ENCODE measurements around the gene OR56A4.

Gene OR56A4

GRCh38 chr11:6006846-6007245, at the start of gene OR56A4:
TSS of gene OR56A4 (minus strand) at chr11:6006946. CDS start at chr11:6002992, 3,954 bp downstream.
- no peak for DNase-seq (ENCODE audit: low read depth, low spot score)

- DNase-seq (ENCODE audit: low read depth, low spot score): no peak
These were observed 48.8 kb upstream of the OR56A4 start for GRCh38 chr11:6055569-6055968.

- DNase-seq (ENCODE audit: low read depth, low spot score): no peak
These were observed 45.6 kb upstream of the OR56A4 start for GRCh38 chr11:6052374-6052773.

GRCh38 chr11:6040874-6041273, 34.1 kb upstream of the OR56A4 start:
- DNase-seq (ENCODE audit: low read depth, low spot score): no peak

GRCh38 chr11:6030708-6031405, 24.1 kb upstream of the OR56A4 start, which contains the start of gene OR56A1:
TSS of gene OR56A1 (minus strand) at chr11:6030758. CDS start at chr11:6027692, 3,066 bp downstream.
- no peak for DNase-seq (ENCODE audit: low read depth, low spot score)

- no peak for DNase-seq (ENCODE audit: low read depth, low spot score)
These were observed 20.8 kb upstream of the OR56A4 start for GRCh38 chr11:6027501-6027900.

- DNase-seq (ENCODE audit: low read depth, low spot score): no peak
These were observed 18.3 kb upstream of the OR56A4 start for GRCh38 chr11:6025056-6025455.

- no peak for DNase-seq (ENCODE audit: low read depth, low spot score)
These were observed 16.2 kb upstream of the OR56A4 start for GRCh38 chr11:6022956-6023355.

- no peak for DNase-seq (ENCODE audit: low read depth, low spot score)
These were observed 6.3 kb upstream of the OR56A4 start for GRCh38 chr11:6013042-6013441.

- no peak for DNase-seq (ENCODE audit: low read depth, low spot score)
These were observed 5.4 kb upstream of the OR56A4 start for GRCh38 chr11:6012035-6012668.

GRCh38 chr11:6006395-6006794, 351 bp downstream of the OR56A4 start:
- DNase-seq (ENCODE audit: low read depth, low spot score): no peak

GRCh38 chr11:6002202-6002699, 4.5 kb downstream of the OR56A4 start:
- DNase-seq (ENCODE audit: low read depth, low spot score): no peak

GRCh38 chr11:5994791-5995190, 12.0 kb downstream of the OR56A4 start:
- no peak for DNase-seq (ENCODE audit: low read depth, low spot score)

GRCh38 chr11:5992604-5993251, 14.0 kb downstream of the OR56A4 start:
- no peak for DNase-seq (ENCODE audit: low read depth, low spot score)

GRCh38 chr11:5992150-5992549, 14.6 kb downstream of the OR56A4 start:
- no peak for DNase-seq (ENCODE audit: low read depth, low spot score)

- DNase-seq (ENCODE audit: low read depth, low spot score): no peak
These were observed 17.5 kb downstream of the OR56A4 start for GRCh38 chr11:5989203-5989602.

GRCh38 chr11:5986885-5987284, 19.9 kb downstream of the OR56A4 start, which contains the start of gene OR52L1:
TSS of gene OR52L1 (minus strand) at chr11:5986985. CDS start at chr11:5986930, 55 bp downstream.
- DNase-seq (ENCODE audit: low read depth, low spot score): no peak

- DNase-seq (ENCODE audit: low read depth, low spot score): no peak
These were observed 23.3 kb downstream of the OR56A4 start for GRCh38 chr11:5983443-5983842.

- no peak for DNase-seq (ENCODE audit: low read depth, low spot score)
These were observed 33.2 kb downstream of the OR56A4 start for GRCh38 chr11:5973530-5973929.

GRCh38 chr11:5968394-5968793, 38.4 kb downstream of the OR56A4 start, which contains the start of gene OR56A5:
TSS of gene OR56A5 (minus strand) at chr11:5968494. CDS start at chr11:5968494, 0 bp downstream.
- DNase-seq (ENCODE audit: low read depth, low spot score): no peak

GRCh38 chr11:5967708-5968107, 39.0 kb downstream of the OR56A4 start:
- DNase-seq (ENCODE audit: low read depth, low spot score): no peak

GRCh38 chr11:5966958-5967357, 39.8 kb downstream of the OR56A4 start:
- DNase-seq (ENCODE audit: low read depth, low spot score): no peak

Data from activated naive CD8-positive, alpha-beta T cell treated with anti-CD3 and anti-CD28 coated beads, Interleukin-2, amount 50 U/mL, for 16 hours (primary cell).